HG03139 (cell line): ENCODE data around the gene KLHL22.
A peak's percentile ranks its signal among the peaks of the same experiment; 100 is the strongest.
"Not testable (repeated sequence)": the region's sequence is repeated elsewhere in the genome, so short reads cannot be mapped to it uniquely, and the experiment has no call there.

Experiments used
- ATAC-seq: cut with Tn5 transposase; IDR thresholded peaks from one replicate; pipeline ENCODE4 v1.9.1; 2021; ENCODE audit not compliant: unreplicated experiment

The KLHL22 gene

DNA sequence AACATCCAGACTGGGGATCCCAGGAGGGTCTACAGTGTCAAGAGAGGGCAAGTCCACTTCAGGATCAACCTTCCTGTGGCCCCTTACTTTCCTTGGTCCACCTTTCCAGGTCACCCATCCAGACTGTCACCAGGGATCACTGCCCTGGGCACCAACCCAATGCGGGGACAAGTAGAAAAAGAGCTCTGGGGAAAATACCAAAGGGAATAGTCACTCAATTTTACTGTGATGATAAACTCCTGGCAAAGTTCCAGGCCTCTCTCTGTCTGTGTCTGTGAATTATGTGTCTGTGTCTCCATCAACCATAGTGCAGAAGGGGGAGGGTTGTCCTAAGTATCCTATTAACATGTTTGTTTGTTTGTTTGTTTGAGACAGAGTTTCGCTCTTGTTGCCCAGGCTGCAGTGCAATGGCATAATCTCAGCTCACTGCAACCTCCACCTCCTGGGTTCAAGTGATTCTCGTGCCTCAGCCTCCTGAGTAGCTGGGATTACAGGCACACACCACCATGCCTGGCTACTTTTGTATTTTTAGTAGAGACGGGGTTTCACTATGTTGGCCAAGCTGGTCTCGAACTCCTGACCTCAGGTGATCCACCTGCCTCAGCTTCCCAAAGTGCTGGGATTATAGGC lies 8.8 kb upstream of the KLHL22 start:
- not testable (repeated sequence) for ATAC-seq

DNA sequence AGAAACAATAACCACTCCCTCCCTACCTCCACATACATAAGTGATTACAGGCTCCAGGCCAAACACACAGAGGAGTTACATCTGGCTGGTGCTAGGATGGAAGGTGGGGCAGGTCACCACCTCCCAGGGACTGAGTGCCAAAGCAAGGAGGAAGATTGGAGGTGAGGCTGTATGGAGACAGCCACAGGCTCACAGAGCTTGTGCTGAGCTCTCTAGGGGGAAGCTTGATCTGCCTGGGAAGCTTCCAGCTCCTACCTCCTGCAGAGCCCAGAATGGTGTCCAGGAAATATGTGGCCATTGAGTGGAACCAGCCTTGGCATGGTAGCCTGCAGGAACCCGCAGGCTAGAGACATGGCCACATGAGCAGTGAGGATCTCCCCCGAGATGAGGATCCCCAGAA lies 8.2 kb upstream of the KLHL22 start:
- ATAC-seq, result no peak

DNA sequence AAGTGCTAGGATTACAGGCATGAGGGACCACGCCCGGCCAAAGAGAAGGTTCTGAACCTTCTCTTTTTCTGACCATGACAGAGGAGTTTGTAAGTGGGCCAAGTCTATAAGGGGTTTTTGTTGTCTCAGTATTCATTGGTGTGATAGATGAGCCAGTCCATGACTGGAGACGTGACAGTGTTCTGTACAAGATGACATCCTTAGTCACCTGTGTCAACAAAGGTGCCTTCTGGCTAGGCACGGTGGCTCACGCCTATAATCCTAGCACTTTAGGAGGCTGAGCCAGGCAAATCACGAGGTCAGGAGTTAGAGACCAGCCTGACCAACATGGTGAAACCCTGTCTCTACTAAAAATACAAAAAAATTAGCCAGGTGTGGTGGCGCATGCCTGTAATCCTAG lies 4.2 kb upstream of the KLHL22 start:
- no peak for ATAC-seq

DNA sequence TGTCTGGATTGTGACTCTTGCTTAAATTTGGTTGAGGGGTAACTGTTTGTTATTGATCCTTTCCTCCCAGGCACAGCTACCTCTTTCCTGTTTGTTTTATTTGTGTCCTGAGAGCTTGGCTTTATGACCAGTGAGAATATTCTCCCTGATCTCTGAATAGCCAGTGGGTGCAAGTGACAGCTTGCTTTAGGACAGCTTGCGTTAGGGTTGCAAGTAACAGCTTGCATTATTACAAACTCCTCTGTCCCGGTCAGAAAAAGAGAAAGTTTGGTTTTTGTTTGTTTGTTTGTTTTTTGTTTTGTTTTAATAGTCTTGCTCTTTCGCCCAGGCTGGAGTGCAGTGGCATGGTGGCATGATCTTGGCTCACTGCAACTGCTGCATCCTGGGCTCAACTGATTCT lies 3.3 kb upstream of the KLHL22 start:
- no peak for ATAC-seq

GRCh38 chr22:20497426-20497825 lies 1.8 kb upstream of the KLHL22 start:
- ATAC-seq, result no peak

DNA sequence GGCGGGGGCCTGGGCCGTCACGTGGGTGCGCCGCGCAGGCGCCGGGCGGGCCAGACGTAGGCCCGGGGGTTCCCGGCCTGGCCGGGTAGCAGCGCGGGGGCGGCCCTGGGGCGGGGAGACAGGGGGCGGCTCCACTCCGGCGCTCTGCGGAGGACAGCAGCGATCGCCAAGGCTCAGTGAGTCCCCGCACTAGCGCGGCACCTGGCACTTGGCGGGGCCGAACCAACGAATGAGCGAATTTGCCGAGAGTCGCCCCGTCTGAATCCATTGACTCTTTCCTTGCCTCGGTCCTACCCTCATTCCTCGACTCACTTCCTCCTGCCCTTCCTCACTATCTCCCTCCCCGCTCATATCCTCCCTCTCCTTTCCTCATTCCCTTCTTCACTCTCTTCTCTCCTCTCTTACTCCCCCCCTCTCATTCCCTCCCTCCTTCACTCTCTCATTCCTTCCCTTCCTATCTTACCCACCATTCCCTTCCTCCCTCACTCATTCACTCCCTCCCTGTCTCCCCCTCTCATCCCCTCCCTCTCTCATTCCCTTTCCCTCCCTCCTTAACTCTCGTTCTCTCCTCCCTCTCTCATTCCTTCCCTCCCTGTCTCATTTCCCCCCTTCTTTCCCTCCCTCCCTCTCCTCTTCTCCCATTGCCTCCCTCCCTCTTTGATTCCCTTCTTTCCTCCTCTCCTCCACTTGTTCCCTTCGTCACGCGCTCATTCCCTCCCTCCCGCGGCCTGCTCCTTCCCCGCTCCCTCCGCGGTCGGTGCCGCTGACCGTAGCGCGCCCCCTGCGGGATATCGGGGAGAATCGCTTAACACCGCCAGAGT lies 476 bp upstream of the KLHL22 start:
- ATAC-seq, result peak; percentile 79

DNA sequence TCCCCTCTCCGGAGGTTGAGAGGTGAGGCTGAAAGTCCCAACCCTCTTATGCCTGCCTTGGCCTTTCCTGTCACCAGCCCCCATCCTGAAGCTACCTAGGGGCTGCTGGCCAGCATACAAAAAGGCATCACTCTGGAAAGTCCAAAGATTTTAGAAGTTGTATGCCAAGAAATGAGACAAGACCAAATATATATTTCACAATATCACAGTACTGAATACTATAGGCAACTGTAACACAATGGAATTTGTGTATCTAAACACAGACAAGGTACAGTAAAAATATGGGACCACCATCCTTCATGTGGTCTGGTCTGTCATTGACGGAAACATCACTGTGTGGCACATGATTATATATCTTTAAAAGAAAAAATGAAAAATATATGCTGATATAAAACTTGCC lies 4.2 kb downstream of the KLHL22 start:
- ATAC-seq, result no peak

DNA sequence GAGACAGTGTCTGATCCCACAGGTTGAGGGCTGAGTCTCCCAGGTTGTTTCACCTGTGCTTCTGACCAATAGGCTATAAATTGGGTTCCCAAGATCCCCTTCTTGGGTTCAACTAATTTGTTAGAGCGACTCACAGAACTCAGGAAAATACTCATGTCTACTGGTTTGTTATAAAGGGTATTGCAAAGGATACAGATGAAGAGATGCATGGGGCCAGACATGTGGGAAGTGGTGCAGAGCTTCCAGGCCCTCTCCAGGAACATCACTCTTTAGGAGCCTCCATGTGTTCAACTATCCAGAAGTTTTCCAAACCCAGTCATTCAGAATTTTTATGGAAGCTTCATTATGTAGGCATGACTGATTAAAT lies 4.7 kb downstream of the KLHL22 start:
- ATAC-seq, result no peak

DNA sequence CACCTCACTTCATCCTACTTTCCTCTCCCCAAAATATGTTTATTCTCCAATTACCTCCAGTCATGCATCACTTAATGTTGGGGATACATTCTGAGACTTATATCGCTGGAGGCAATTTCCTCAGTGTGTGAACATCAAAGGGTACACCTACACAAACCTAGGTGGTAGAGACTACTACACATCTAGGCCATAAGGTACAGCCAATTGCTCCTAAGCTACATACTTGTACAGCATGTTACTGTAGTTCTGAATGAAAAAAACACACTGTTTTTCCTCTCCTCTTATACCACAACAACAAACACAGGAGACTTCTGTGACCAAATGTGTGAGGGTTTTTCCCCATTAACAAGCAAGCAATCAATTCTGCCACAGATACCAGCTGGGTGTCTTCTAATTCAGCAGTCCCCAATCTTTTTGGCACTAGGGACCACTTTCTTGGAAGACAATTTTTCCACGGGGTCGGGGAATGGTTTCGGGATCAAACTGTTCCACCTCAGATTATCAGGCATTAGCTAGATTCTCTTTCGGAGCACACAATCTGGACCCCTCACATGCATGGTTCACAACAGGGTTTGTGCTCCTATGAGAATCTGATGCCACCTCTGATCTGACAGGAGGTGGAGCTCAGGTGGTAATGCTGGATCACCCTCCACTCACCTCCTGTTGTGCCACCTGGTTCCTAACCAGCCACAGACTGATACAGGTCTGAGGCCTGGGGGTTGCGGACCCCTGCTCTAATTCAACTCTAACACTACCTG lies 5.2 kb downstream of the KLHL22 start:
- no peak for ATAC-seq

GRCh38 chr22:20488946-20489345 lies 6.6 kb downstream of the KLHL22 start:
- no peak for ATAC-seq

GRCh38 chr22:20487715-20488114 lies 7.9 kb downstream of the KLHL22 start:
- ATAC-seq, result no peak

DNA sequence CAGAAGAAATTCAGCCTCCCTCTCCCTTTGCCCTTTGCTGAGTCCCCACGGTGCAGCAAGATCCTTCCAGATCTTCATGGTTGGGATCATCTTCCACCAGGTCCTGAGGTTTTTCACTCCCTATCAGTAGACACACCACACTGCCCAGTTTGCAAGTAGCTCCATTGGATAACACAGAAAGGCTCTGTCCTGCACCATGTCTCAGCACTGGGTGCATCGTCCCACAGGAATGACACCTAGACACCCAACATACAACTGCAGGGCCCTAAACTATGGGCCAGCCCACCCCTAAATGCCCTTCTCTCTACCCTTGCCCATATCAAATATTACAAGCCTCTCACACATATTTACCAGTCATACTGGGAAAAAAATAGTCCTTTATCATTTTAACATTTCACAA lies 9.4 kb downstream of the KLHL22 start:
- no peak for ATAC-seq

DNA sequence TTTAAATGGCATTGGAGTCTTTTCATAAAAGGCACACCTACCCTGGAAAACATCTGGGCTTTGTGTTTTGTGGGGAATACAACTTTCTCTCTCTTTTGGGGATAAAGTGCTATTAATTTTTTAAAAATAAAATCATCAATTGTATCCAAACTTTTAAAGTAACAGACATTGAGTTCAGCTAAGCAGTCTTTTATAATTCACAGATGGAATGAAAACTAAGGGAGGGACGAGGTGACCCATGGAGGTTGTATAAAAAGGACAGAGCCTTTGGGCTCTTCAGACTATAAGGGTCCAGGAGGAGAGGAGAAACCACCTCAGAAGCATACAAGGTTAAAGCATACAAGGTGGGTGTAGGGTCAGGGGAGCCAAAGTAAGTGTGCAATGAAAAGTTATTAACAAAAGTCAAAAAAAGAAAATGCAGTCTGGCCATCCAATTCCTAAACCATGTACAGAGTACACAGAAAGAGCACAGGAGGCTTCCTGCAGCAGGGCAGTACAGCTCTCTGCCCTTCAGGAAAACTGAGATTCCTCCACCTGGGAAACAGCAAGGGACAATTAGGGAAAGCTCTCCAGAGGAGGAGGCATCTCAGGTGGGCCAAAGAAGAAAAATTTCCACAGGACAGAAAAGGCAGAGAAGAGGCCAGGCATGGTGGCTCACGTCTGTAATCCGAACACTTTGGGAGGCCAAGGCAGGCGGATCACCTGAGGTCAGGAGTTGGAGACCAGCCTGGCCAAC lies 10.5 kb downstream of the KLHL22 start:
- no peak for ATAC-seq

GRCh38 chr22:20483771-20484170 lies 11.8 kb downstream of the KLHL22 start:
- ATAC-seq, result no peak

GRCh38 chr22:20483143-20483506 lies 12.5 kb downstream of the KLHL22 start:
- not testable (repeated sequence) for ATAC-seq

DNA sequence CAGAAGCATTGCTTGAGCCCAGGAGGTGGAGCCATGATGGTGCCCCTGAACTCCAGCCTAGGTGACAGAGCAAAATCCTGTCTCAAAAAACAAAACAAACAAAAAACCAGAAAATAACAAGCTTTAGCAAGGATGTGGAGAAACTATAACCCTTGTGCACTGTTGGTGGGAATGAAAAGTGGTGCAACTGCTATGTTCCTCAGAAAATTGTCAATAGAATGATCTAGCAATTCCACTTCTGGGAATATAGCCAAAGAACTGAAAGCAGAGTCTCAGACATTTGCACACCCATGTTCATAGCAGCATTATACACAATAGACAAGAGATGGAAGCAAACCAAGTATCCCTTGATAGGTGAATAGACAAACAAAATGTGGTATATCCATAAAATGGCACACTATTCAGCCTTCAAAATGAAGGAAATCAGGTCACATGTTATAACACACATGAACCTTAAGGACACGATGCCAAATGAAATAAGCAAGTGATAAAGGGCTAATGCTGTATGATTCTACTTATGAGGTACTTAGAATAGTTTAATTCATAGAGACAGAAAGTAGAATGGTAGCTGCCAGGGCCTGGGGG lies 15.9 kb downstream of the KLHL22 start:
- no peak for ATAC-seq

GRCh38 chr22:20478059-20478458 lies 17.5 kb downstream of the KLHL22 start:
- ATAC-seq, result not testable (repeated sequence)

GRCh38 chr22:20475569-20475968 lies 20.0 kb downstream of the KLHL22 start:
- not testable (repeated sequence) for ATAC-seq

- no peak for ATAC-seq
These were observed 20.5 kb downstream of the KLHL22 start for GRCh38 chr22:20475115-20475436.

GRCh38 chr22:20472629-20473442 lies 22.8 kb downstream of the KLHL22 start:
- no peak for ATAC-seq
